RPMI8226 (cell line): ENCODE results near the gene MOCOS.

Source experiments
- DNase-seq: peaks from one replicate; pipeline ENCODE4 v3.0.0-alpha.2; 2015

The MOCOS gene

DNA sequence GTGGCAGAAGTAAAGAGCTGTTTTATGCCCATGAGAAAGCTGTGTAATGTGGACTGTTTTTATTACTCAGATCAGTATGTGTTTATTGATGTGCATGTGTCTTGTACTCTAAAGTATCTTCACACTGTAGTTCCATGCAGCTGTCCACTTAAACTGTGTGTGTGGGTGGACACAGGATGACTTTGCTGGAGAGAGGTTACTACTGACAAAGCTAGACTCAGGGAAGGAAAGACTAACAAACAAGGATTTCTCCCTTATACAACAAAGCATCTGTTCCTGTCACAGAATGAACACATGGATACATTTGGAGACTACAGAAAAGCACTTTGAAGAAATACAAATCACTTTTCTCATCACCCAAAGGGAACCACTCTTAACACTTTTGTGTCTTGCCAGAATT, 120.2 kb downstream of the MOCOS start:
- DNase-seq: no peak

DNA sequence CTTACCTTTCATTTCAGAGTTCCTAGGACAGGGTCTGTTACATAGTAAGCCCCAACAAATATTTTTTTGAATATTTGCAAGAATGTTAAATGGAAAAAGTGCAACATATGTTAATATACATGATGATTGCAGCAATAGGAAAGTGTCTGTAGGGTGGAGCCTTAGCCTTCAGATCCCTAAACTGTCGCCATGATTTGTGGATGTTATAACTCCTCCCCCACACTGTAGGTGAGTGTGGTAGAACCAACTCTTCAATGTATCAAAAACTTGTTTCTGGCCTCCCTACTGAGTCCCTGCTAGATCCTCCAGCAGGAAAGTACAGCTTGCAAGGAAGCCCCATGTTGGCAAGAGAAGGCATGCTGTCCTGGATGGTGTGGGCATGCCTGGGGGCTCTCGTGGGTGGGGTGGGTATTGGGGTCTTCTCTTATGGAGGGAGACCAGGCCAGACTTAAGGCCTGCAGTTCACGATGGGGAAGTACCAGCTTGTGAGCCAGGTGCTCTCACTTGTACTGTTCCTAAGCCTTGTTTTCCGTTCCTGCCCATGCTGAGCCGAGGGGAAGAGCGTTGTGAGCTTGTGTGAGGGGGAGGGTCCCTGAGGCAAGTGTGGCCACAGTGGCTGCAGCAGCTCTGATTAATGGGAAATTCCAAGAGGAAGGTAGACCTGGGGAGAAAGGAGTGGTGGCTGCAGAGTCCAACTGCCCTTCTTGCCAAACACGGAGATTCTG, 121.6 kb downstream of the MOCOS start:
- no peak for DNase-seq

DNA sequence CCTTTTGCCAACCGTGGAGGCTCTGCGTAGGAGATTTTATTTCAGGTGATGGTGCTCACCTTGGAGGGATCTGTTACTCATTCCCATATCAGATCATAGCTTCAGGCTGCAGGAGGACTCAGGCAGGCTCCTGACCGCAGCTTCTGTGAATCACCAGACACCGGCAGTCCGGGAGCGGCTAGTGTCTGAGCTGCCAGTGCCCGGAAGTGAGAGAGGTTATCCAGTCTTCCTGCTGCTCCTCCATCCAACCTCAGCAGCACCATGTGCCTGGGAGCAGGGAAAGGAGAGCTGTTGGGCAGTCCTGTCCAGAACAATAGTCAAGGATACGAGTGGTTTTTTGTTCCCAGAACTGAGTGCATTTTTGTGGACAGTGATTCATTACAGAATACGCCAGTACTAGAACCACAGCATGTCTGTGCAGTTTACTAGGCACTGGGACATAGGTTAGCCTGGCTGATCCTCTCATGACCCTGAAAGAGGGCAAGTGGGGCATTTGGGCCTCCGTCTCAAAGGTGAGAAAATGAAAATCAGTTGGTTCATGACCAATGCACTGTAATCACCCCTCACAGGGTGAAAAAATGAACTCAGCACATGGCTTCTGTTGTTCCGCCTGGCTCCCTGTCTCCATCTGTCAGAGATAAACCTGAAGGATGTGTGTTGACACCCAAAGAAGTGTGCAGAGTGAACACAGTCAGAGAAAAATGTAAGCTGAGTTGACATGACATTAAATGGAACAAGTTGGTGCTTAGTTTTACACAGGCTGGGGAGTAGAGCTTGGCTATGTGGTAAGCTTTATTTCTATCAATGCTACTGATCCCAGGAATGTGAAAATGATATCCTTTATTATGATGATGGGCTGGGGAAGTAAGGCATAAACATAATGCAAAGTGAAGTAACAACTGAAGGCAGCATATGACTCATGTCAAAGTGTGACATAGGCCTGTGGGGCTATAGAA, 122.4 kb downstream of the MOCOS start:
- no peak for DNase-seq

DNA sequence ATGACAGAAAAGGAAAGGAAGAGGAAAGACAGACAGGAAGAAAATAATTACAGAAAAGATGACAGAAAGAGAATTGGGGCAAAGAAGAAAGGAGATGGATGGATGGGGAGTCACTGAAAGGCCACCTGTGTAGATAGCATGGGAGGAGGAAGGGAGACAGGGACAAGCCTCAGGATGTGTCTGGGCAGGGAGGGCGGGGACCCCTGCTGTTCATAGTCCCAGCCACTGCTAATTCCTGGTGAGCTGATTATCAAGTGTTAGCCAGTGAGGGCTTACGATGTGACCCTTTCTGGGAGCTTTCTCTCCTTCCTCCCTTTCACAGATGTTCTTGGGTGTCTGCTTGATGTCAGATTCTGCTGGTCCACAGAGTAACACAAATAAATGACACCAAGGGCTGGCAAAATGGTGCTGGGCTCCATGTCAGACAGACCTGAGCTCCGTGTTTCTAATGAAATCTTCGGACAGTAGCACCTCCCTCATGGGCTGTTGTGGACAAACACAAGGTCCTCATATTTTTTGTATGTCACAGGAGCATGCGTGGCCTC, 123.8 kb downstream of the MOCOS start:
- no peak for DNase-seq

DNA sequence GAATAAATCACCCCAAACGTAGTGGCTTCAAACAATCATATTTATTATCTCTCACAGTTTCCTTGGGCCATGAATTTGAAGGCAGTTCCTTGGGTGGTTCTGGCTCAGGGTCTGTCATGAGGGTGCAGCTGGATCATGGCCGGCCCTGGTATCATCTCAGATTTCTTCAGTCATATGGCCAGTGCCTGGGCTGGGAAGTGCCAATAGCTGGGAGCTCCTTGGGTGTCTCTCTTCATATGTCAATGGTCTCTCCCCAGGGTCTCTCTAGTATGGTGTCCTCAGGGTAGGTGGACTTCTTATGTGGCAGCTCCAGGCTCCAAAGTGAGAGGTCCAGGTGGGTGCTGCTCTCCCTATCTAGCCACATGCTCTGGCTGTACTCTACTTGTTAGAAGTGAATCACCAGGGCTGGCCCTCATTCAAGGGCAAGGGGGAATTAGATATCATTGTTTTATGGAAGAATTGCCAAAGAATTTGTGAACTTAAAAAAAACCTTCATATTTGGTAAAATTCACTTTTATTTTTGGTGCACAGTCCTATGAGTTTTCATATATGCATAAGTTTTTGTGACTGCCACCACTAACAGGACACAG, 125.6 kb downstream of the MOCOS start:
- DNase-seq: no peak

DNA sequence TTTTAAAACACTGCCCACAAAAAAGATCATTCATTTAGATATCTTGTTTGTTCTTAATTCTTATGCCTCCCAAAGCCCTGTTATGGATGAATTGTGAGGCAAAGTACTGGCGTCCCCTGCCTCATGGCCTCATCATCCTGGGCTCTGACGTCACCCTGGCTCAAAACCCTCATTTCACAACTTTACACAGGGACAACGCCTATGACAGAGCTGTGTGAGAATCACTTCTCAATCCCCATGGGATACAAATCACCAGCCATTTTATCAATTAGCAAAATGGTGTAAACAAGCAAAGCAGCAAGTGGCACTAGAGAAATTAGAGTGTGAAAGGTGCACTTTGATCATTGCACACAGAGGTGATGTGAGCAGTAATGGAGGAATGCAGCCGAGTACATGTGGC, 126.8 kb downstream of the MOCOS start:
- DNase-seq: no peak

DNA sequence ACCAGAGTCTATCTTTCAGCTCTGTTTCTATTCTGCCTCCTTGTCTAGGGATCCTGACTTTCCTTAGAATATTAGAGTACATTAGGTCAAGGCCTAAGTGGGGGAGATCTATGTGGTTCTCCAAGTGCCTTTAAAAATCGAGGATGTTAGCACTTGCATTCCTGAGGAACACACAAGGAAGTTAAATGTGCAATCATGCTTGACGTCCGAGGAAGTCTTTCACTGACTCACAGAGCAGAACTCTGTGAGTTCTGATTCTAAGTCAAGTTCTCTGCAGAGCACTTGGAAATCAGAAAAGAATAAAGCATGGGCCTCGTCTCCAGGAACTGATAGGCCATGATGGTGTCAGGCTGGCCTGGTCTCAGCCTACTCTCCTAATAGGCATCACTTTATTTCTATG, 127.5 kb downstream of the MOCOS start:
- DNase-seq: no peak

DNA sequence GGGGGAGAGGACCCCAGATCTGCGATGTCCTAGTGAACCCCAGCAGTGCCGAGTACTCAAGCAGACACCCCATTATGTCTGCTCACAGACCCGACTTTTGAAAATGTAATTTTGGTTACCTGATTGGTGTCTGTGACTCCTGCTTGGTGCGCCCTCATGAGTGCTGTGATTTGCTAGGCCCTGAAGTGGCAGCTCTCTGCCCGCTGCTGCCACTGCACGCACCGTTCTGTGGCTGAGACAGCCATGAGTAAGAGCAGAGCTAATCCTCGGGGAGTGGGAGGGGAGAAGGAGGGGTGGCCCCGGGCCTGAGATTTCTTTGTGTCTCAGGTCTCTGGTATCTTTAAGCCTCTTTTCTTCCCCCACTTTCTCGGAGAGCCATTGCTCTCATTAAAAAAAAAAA, 128.4 kb downstream of the MOCOS start:
- no peak for DNase-seq

DNA sequence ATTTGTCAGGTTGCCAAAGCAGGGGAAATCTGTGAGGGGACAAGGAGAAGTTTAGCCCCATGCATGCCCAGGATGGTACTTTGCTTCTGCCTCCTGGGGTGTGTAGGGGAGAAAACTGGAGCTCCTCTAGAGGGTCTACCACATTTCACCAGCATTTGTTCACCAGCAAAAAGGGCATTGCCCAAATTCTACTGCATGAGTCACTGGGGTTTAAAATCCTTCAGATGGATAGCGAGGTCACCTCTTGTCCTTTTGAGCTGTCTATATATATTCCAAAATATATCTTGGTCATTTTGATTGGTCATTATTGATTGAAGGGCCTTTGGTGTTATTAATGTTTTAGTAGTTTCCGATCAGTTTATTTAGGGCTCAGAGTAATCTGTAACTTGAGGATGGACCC, 128.9 kb downstream of the MOCOS start:
- DNase-seq: no peak
